T-helper 1 cell (primary cell): ENCODE results near the gene LRRK1.

Source experiments
- DNase-seq, 5 donors: peaks; one replicate each; pipeline ENCODE4 v3.0.0-alpha.2; 2012 to 2020
- total RNA-seq, 4 donors: gene quantifications; one replicate each; lab custom pipeline; 2026; lab: John Stamatoyannopoulos, UW

LRRK1 gene
- 0 to 0.54 (median 0.47) reads per million in 4 donors for total RNA-seq

DNA sequence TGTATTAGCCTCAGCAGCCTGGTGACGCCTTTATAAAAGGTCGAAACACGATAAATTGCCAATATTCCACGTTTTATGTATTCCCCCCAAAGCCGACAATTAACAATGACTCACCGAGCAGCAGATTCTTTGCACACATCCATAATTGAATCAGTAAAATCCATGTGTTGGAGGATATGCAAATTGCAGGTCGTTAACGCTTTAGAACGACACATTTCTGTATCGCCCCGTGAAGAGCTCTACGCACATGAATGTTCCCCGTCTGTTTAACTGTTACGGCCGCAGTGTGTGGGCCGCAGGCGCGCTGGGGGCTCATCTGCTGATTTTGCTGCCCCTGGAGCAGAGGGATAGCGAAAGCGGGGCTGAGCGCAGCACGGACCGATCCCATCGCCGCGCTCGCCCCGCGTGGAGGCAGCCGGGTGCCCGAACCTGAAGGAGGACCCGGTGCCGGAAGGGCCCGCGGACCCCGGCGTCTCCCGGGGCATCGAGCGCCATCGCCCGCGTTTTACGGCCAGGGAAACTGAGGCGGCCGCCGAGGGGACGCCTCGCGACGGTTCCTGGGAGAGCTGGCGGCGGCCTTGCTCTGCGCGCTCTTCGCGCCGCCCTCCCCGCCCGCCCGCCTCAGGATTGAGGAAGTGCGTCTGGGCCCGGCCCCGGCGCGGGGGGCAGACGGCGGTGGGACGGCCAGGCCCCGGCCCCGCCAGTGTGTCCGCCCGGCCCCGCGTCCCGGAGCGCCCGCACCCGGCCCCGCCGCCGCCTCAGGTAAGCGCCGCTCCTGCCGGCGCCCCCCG lies at the start of gene LRRK1:
TSS of gene LRRK1 (plus strand) at position 668 of the 791 bp plus-strand sequence. CDS start 5,276 bp downstream, outside the sequence.
- DNase-seq: peak in 1 of 5 donors; percentile 15

- DNase-seq: peak in 2 of 5 donors; percentile 39 to 41
Observed at GRCh38 chr15:100873029-100873677, 46.0 kb upstream of the LRRK1 start.

- DNase-seq: no peak
Observed at GRCh38 chr15:100875495-100875894, 43.7 kb upstream of the LRRK1 start.

DNA sequence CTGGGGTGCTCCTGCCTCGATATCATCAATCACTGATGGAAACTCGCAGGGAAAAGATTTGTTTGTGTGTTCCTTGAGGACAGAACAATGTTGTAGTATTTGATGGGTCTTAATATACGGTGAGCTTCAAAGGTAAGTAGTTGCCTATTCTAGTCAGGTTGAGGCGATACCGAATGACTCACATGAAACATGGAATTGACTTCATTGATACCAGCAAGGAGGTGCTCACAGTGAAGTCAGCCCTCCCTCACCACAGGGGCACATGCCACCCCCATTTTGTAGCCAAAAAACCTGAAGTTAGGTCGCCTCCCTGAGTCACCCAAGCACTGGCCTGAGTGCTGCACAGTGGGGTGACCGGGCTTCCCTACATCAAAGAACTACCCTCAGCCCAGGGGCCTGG lies 43.2 kb upstream of the LRRK1 start:
- no peak for DNase-seq

- no peak for DNase-seq
Observed at GRCh38 chr15:100877551-100877950, 41.6 kb upstream of the LRRK1 start.

- no peak for DNase-seq
Observed at GRCh38 chr15:100878130-100878529, 41.0 kb upstream of the LRRK1 start.

- DNase-seq: no peak
Observed at GRCh38 chr15:100878648-100879047, 40.5 kb upstream of the LRRK1 start.

DNA sequence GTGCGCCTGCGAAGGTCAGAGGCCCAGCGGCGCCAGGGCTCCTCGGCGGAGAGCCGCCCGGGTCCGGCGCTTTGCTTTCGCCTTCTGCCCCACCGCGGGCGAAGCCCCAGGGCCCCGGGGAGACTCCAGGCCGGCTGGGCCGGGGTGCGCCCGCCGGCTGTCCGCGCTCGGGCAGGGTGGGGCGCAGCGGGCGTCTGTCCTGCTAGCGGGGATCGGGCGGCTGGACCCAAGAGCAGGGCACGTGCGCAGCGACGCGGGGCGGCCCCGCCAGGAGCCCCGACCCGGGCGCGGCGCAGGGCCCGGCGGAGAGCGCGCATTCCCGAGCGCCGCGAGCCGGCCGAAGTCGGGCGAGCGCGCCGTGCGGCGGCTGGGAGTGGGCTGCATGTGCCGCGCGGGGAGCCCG lies 40.1 kb upstream of the LRRK1 start:
- no peak for DNase-seq

DNA sequence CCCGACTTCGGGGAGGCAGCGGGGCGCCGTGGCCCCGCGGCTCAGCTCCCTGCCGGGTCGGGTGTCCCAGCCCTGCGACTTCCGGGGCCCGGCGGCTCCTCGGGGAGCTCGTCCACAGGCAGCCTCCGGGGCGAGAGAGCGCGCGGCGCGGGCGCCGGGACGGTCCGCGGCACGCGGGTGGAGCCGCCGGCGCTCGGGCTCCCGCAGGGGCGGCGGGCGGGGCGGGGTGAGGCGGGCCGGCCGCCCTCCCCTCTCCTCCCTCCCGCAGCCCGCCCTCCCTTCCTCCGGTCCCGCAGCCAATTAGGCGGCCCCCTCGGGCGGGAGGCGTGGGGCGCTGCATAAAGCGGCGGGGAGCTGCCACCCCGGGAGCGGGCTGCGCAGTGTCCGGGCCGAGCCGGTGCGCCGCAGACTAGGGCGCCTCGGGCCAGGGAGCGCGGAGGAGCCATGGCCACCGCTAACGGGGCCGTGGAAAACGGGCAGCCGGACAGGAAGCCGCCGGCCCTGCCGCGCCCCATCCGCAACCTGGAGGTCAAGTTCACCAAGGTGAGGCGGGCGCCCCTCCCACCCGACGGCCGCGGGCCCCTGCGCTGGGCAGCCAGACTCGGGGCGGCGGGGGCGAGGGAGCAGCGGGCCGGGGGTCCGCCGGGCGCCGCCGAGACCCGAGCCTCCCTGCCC lies 39.6 kb upstream of the LRRK1 start, which contains the start of gene ALDH1A3:
TSS of gene ALDH1A3 (plus strand) at position 368 of the 675 bp plus-strand sequence. CDS start at position 445, 77 bp downstream.
- no peak for DNase-seq

DNA sequence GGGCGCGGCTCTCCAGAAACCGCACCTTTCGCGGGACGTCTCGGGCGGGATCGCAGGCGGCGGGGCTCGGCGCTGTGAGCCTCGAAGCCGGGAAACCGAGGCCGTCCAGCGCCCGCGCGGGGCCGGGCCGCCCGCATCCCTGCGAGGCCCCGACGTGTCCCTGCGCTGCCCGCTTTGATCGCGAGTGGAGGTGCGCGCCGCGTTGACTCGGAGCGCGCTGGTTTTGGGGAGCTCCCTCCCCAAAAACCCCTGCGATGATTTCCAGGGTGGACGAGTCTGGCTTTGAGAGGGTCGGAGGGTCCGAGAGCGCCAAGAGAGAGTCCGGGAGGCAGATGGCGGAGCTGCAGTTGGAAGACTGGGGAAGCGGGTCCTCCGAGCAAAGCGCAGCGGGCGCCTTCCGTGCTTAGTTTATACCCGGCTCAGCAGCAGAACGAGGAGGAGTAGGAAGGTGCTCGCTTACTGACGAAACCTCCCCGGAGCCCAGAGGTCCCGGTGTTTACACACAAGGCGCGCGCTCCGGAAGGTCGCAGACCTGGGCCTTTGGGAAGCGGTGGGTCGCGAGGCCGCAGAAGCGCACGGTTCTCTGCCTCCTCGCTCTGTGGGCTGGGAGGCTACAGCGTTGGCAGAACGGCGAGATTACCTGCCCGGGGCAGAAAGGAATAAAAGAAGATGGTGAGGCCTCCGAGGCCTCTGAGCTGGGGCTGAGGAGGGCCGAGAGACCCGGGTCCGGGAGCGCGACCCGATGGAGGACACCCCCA lies 38.8 kb upstream of the LRRK1 start:
- no peak for DNase-seq

DNA sequence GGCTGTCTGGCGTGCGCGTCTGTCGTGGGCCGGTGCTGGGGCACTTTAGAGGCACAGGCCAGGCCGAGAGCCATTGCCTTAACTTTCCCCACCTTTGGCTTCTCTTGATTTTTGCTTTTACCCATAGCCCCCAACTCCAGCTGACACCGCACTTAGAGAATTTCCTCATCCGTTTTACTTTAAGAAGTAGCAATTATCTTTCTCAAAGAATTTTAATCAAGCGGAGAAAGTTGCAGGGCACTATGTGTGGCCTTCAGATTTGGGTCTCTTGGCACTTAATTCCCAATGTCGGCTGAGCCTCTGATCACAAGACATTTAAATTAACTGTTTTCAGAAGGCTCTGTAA lies 38.3 kb upstream of the LRRK1 start:
- DNase-seq: no peak

DNA sequence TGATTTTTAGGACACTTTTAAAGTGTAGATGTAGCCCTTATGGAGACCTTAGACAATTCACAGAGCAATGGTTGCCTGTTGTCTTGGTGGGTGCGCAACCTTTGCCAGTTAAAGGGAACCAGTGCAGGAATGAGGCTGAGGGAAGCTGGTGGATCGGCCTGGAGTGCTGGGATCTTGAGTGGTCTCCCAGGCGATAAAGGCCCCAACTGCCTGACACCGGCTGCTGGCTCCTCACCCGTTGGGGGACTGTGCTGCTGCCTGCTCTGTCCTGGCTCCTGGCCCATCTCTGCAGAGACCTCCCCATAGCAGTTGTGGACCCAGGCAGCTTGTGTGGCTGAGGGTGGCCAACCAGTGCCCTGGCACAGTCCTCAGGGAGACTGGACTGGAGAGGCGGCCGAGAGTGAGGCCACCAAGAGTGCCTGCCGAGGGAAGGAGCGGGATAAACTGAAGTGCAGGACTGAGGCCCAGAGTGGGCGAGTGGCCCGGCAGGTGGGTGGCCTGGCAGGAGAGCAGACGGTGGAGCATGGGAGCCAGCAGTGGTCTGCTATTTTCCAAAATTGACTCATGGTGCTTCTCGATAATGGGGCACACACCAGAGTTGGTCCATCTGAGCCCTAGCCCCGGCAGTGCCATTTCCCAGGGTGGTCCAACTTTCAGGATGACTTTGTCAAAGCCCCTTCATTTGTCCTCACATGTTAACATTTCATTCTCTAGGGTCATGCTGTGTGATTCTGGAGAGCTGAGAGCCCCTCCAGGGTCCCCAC lies 37.4 kb upstream of the LRRK1 start:
- no peak for DNase-seq

DNA sequence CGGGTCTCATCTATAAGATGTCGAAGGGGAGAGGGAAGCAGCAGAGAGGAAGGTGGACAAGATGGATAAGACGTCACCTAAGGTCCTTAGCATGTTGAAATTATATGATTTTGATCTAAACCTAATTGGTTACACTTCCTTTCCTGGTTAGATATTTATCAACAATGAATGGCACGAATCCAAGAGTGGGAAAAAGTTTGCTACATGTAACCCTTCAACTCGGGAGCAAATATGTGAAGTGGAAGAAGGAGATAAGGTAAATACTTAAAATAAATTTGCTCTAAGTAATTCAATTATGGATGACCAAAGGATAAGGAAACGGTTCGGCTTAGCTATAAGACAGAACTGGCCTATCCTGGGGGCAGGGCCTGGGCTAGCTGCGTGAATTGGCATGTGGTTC lies 34.0 kb upstream of the LRRK1 start:
- no peak for DNase-seq

GRCh38 chr15:100885811-100886210 lies 33.3 kb upstream of the LRRK1 start:
- no peak for DNase-seq

GRCh38 chr15:100887211-100887913 lies 31.8 kb upstream of the LRRK1 start:
- no peak for DNase-seq

- DNase-seq: no peak
Observed at GRCh38 chr15:100889385-100890050, 29.6 kb upstream of the LRRK1 start.

DNA sequence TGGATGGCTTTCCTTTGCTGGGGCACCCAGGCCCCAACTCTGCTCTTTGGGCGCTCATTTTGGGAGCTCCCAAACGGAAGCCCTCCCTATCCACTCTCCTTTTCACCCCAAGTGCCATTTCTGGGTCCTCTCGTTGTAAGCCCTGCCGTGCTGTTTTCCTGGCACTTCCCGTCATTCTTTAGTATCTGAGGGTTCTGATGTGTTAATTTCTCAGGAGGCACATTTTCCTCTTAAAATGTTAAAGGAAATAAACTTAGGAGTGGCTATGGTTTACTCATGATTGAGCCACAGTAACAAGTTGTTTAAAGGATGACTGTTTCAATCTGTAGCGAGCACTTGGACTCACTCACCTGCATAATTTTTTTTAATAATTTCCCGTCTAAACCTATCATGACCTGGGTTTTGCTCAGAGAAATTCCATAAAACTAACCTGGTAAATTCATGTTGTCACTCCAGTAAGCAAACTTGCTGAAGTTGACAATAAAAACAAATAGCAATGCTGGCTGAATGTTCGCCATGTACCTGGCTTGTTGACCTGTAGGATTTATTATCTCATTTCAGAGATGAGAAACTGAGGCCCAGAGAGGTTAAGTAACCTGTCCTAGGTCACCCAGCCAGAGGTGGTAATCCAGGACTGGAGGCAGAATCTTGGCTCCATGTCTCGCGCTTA lies 29.0 kb upstream of the LRRK1 start:
- DNase-seq: no peak

DNA sequence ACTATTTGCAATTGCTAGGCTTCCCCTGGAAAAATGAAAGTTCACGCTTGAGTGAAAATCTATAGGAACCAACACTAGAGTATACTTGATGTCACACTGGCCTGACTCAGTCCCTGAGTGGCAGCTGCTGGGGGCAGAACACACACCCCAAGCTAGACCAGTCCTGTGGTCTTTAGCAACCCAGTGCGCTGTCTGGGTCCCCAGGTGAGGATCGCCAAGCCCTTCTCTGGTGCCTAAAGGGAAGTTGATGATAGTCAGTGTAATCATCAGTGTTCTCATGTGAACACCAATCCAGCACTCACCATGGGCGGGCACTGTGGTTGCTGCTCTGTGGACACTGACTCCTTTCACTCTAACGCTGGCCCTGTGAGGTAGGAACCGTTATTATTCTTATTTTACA lies 28.3 kb upstream of the LRRK1 start:
- no peak for DNase-seq

GRCh38 chr15:100891307-100892012 lies 27.7 kb upstream of the LRRK1 start:
- no peak for DNase-seq

- no peak for DNase-seq
Observed at GRCh38 chr15:100892013-100892355, 27.2 kb upstream of the LRRK1 start.
